GM18951 (cell line): ENCODE data around the gene PTPRD.

Source experiments
- POLR2A ChIP-seq: IDR thresholded peaks from 4 replicates; pipeline ENCODE4 v1.6.1; 2011; ENCODE audit warnings: mild to moderate bottlenecking; ENCODE audit not compliant: insufficient read length, insufficient read depth; ENCODE audit errors: extremely low read depth
- in situ Hi-C: fragments of 300-500 bp; cut with MboI; formaldehyde crosslinking; loops from one replicate; pipeline ENCODE4 v1.12.0; 2022; ENCODE audit warnings: low sequenced_read_pairs, mixed read lengths, inconsistent platforms; ENCODE audit not compliant: unreplicated experiment

Gene PTPRD

DNA sequence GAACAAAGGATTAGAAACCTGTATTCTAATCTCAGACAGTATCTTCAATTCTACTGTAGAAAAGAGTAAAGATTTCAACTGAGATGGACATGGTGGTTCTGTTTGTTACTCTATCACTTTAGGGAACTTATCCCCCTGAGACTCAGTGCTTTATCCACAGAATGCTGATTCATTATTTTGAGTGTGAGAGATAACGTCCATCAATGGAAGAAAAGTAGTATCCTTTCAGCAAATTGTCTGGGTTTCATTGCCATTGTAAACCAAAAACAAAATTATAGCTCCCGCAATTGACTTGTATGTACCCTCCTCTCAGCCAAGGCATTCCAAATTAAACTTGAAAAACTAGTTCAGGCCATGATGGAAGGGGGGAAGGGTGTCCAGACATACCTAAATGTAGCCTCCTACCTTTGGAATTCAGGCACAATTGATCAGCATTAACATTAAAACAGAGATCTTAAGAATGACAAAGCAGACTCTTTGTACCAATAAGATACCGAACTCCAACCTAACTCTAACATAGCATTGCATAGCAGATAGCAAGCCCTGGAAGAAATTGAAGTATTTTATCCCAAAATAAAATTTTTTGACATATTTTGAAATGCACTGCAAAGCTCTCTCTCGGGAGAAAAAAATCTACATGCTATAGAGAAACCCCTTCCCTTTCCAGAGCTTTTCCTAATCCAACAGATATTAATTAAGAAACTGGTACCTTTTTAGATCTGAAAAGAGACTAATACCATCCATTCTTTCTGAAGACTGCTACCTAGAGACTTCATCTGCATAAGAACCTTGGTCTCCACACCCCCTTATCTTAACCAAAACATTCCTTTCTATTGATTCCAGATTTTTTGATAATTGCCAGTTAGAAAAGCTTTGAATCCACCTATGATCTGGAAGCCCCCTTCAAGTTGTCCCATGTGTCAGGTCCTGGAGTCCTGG is 1055.7 kb downstream of the PTPRD start:
- no peak for TF ChIP-seq POLR2A
- in situ Hi-C loops, result no loop called here

DNA sequence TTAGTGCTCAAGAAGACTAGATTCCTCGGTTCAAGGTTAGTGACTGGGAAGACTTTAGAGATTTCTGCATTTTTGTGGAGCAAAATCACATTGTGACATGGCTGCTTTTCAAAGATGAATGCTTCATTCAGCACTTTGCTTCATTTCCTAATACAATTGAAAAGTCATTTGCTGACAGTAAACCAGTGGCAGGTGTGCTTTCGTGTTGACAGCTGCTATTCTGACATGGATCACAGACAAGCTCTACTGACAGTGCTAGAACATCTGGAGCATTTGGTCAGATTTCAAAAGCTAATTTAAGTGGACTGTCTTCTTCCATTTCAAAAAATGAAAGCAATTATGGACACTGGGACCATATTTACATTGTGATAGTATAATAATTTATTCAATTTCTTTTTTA is 1060.1 kb downstream of the PTPRD start:
- no peak for TF ChIP-seq POLR2A
- in situ Hi-C loops, result no loop called here

DNA sequence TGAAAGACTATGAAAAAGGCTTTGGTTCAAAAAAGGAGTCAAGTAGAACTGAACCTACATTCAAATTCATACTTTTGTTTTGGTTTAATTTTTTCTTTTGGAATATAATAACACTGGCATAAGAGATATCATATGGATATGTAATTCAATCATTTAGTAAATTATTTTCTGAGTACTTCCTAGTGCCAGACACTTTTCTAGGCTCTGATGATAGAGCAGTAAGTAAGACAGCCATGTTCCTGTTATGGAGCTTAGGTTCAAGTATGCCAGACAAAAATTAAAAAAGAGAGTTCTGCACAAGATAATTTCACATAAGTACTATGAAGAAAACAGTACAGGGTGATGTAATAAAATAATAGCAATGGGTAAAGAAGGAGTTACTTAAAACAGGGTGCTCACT is 1074.0 kb downstream of the PTPRD start:
- in situ Hi-C loops, result no loop called here
- no peak for TF ChIP-seq POLR2A

DNA sequence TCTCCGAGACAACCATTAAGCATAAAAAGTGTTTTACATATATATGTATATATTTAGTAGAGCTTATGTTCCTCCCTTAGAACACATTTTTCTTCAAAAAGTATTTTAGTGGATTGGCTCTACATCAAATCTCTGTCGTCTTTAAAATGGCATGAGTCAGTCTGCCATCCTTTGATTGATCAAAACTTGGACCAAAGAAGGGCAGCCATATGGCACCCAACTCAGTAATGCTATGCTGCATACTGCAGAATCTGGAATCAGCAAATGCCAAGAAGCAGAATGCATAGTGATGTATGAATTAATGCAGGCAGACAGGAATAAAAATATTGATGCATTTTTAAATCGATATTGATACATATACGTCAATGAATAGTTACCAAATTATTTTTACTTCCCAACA is 1074.4 kb downstream of the PTPRD start:
- TF ChIP-seq POLR2A, result no peak
- in situ Hi-C loops, result no loop called here

DNA sequence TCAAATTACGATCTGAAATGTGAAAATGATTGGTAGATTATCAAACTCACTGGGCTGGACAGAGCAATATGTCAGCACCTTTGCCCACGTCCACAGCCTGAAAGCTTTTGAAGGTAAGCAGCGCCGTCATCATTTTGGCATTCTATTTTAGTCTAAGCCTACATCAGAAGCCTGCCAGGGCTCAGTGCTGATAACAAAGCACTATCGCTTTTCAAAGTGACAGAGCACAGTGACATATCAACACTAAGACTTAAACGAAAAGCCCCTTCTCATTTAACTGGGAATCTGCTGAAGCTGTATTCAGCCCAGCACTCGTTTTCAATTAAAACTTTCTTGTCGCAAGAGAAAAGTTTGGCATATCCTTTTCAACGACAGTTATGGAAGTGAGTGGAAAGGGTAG is 1076.3 kb downstream of the PTPRD start:
- no peak for TF ChIP-seq POLR2A
- in situ Hi-C loops, result no loop called here

DNA sequence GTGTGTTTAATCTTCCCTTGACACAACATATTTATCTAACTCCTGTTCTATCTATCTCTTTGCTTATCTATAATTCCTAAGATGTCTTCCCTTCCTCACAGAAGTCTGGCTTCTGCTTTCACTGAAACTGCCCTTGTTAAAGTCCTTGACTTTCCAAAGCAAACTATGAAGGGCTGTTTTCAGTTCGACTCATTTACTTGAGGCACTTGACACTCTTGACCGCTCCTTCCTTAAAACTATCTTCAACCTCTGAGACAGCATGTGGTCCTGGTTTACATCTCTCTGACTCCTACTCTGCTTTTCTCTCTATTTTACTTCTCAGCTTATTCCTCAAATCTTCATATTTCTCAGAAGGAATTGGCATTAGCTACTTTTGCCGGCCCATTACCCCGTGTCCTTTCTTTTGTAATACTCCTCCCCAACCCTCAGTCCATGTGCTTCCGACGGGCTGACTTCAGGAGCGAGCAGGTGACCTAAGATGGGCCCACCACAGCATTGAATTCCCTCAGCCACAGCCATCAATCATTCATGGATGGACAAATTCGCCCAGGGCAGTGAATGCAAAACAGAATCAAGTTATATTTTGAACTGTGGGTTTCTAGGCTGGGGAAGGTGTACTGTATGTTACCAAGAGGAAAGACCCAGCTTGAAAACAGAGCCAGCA is 1089.2 kb downstream of the PTPRD start:
- in situ Hi-C loops, result no loop called here
- TF ChIP-seq POLR2A, result no peak

DNA sequence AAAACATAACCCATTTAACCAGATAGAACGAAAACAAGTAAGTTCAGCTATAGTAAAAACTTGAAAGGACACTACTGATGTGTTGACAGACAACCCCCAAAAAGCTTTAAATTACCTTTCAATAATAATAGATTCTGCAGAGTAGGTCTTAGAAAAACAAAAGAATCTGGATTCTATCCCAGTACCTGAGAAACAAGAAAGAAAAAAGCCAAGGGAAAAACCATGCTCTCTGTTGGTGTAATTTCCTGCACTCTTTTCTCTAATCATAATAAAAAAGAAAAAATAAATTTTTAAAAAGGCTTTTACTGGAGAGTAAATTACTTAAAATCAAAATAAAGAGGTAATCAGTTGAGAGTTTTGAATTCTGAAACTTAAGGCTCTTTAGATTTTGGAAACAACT is 1090.4 kb downstream of the PTPRD start:
- no peak for TF ChIP-seq POLR2A
- in situ Hi-C loops, result no loop called here

DNA sequence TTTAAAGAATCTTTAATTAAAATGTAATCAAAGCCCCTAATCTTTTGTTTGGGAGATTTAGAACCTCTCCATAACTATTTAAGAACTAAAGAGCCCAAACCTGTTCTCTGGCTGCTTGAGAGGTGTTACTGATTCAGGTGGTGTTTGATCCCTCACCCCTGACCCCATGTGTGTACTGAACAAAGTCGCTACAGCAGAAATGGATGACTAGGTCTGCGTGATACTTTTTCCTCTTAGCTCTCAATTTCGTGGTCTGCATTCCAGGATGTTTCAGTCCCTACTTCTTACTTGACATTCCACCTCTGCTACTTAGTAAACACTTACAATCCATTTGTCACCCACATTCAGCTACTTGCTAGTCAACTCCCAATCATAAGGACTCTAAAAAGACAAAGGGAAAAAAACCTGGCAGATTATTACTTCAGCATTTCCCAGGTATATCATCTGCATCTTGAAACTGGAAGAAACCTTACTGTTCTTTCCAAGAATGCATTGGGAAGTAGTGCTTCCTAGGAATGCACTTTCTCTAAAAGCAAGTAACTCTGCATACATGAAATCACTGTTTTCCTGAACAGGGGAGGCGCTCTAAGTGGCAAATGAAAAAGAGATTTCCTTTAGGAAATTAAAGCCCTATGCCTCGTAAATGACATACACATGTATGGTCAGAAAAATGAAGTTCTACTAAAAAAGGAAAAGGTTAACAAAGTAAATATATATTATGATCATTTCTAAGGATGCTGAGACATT is 1091.6 kb downstream of the PTPRD start:
- TF ChIP-seq POLR2A, result no peak
- in situ Hi-C loops, result no loop called here

DNA sequence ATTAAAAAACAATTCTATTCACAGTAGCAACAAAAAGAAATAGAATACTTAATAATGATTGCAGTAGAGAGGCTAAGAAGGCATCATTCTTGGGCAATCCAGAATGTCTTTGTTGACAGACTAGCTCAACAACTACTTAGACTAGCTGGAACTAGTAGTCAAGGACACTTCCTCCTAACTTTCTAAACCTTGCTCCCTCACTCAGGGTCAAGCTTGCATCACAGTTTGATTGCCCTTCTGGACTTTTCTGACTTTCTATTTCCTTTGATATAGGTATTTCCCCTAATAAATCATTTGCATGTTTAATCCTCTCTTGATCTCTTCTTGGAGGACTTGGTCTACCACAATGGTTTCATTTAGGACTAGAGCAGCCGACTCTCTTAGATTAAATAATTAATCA is 1107.9 kb downstream of the PTPRD start:
- in situ Hi-C loops, result no loop called here
- no peak for TF ChIP-seq POLR2A

DNA sequence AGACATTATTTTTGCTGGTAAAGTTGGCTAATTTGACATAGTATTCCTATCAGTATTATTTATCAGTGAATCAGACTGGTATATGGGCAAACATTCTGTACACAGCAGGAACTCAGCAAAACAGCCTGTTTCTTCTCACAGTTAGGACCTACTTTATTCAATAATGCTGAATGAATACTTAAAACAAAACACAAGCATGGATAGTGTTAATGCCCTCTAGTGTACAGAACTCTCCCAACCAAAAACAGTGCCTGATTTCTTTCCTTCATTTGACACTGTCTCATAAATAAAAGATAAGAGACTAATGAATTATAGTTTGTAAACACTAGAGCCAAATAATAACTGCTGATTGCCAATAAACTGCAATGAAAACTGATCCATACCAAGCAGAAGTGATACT is 1113.3 kb downstream of the PTPRD start:
- no peak for TF ChIP-seq POLR2A
- in situ Hi-C loops, result no loop called here

DNA sequence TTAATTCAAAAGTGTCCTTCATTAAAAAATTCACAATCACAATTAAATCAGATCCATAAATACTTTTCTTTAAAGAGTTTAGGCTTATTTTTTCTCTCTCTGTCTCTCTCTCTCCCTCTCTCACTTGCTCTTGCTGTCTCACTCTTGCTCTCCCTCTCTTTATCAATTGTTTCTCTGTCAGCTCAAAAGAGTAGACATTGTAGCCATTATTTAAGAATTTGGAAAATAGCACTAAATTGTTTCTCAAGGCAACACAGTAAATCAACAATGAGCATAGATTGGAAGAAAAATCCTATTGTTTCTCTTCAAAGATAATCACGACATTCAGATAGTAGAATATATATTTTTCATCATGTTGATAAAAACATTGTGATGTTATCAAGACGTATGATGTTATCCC is 1114.0 kb downstream of the PTPRD start:
- in situ Hi-C loops, result no loop called here
- TF ChIP-seq POLR2A, result no peak

DNA sequence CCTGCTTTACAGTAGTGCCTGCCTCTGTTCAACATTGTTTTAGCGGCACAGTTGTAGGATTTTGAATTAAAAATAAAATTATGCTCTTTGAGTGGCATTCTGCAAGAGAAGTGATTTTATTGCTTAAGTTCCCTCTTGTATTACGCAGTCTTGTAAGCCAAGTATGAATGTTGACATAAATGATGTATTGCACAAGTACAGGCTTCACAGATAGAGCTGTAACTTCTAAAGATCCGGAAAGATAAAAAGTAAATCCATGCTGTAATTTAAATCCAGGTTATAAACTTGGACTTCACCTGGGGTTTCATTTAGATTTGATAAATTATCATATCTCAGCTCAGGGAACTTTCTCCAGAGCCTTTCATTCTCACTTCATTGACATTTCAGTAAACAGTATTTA is 1114.7 kb downstream of the PTPRD start:
- no peak for TF ChIP-seq POLR2A

DNA sequence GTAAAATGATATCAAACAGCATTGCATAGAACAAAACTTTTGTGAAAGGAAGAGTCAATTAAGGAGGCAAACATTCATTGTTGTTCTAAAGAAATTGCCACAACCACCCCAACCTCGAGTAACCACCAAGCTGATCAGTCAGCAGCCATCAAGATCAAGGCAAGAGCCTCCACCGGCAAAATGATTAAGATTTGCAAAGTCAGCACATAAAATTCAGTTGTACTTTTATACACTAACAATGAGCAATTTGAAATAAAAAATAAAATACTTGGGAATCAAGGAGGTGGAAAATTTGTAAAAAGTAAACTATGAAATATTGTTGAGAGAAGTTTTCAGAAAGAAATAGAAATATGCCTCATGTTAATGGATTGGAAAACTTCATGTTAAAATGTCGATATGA is 1118.5 kb downstream of the PTPRD start:
- TF ChIP-seq POLR2A, result no peak
- in situ Hi-C loops, result no loop called here

More for the DNA sequence above, 1114.7 kb downstream of the PTPRD start:
- in situ Hi-C loops, result no loop called here
